HepG2 (cell line): ENCODE results near the gene SEPTIN11.

Experiments
- ATF3 ChIP-seq: sonication (generic); formaldehyde crosslinking; IDR thresholded peaks from 2 replicates; pipeline ENCODE4 v1.4.0; 2020; ENCODE audit warnings: missing genetic modification reagents
- DNMT3B ChIP-seq: conservative IDR thresholded peaks from 2 replicates; pipeline ENCODE4 v1.6.1; 2016; ENCODE audit warnings: missing biosample characterization, control low read depth
- FOSL1 ChIP-seq: sonication (generic); formaldehyde crosslinking; IDR thresholded peaks from 2 replicates; pipeline ENCODE4 v1.9.0; 2021; ENCODE audit warnings: missing genetic modification reagents, borderline replicate concordance
- HNRNPUL1 ChIP-seq: fragments of 200-400 bp; formaldehyde crosslinking; IDR thresholded peaks from 2 replicates; pipeline ENCODE4 v1.6.1; 2017; ENCODE audit warnings: low read depth, mild to moderate bottlenecking, low read length, moderate library complexity
- KDM3A ChIP-seq: IDR thresholded peaks from 2 replicates; pipeline ENCODE4 v1.6.1; 2018; ENCODE audit warnings: low read depth, missing compliant biosample characterization
- MAZ ChIP-seq, 2 experiments: sonication (generic) in 1 of 2; formaldehyde crosslinking in 1 of 2; IDR thresholded peaks; 2 replicates each; pipeline versions ENCODE4 v1.5.0 to v1.6.1; 2012 to 2020; ENCODE audit warnings: low read depth in 2 of 2, mild to moderate bottlenecking in 2 of 2, borderline replicate concordance in 1 of 2, improper control_type of control experiment in 1 of 2, low read length in 1 of 2, missing genetic modification reagents in 1 of 2, moderate library complexity in 1 of 2
- NFAT5 ChIP-seq: sonication (generic); formaldehyde crosslinking; IDR thresholded peaks from 2 replicates; pipeline ENCODE4 v1.4.0; 2020; ENCODE audit warnings: missing genetic modification reagents
- NR2F1 ChIP-seq, 2 experiments: fragments of 450-650 bp in 1 of 2; formaldehyde crosslinking in 1 of 2; IDR thresholded peaks; 2 replicates each; pipeline versions ENCODE4 v1.5.0 to v1.6.1; 2016 to 2020; ENCODE audit warnings: mild to moderate bottlenecking in 1 of 2, missing compliant biosample characterization in 1 of 2, missing genetic modification reagents in 1 of 2, moderate library complexity in 1 of 2
- RNF219 ChIP-seq: sonication (generic); formaldehyde crosslinking; IDR thresholded peaks from 2 replicates; pipeline ENCODE4 v1.5.0; 2020; ENCODE audit warnings: mild to moderate bottlenecking, missing genetic modification reagents
- ZNF207 ChIP-seq: fragments of 450-650 bp; IDR thresholded peaks from 2 replicates; pipeline ENCODE4 v1.6.1; 2016; ENCODE audit warnings: antibody characterized with exemption, borderline replicate concordance
- ZNF644 ChIP-seq: IDR thresholded peaks from 2 replicates; pipeline ENCODE4 v1.6.1; 2016; ENCODE audit warnings: low read depth

- TF ChIP-seq HNRNPUL1 = no peak
- no peak for TF ChIP-seq FOSL1 (CRISPR knock-in tag)
- TF ChIP-seq ATF3 (CRISPR knock-in tag) = no peak
- TF ChIP-seq NFAT5 = no peak
- TF ChIP-seq ZNF207 = no peak
- no peak for TF ChIP-seq RNF219 (CRISPR knock-in tag)
- no peak for TF ChIP-seq KDM3A
- TF ChIP-seq ZNF644 (CRISPR knock-in tag) = no peak
- no peak for TF ChIP-seq MAZ (IDR thresholded peaks at IDR 0.05; ENCODE audit: borderline replicate concordance, low read depth, low read length)
- no peak for TF ChIP-seq MAZ (CRISPR knock-in tag; IDR thresholded peaks at IDR 0.05; ENCODE audit: low read depth)
- TF ChIP-seq NR2F1 (CRISPR knock-in tag; IDR thresholded peaks at IDR 0.05) = no peak
- TF ChIP-seq DNMT3B = no peak
Observed at GRCh38 chr4:76962406-76963130, 13.0 kb downstream of the SEPTIN11 start.
